HL-60 (cell line): Measurements from ENCODE around the gene DNLZ.

ENCODE experiments used
- CTCF ChIP-seq: IDR thresholded peaks from one replicate; pipeline ENCODE4 v1.5.1; 2011; ENCODE audit warnings: low read length, control low read depth, inconsistent platforms; ENCODE audit not compliant: insufficient read depth
- GABPA ChIP-seq: IDR thresholded peaks from 2 replicates; pipeline ENCODE4 v1.6.1; 2012; ENCODE audit warnings: low read depth
- POLR2AphosphoS5 ChIP-seq: IDR thresholded peaks from 2 replicates; pipeline ENCODE4 v1.6.1; 2012; ENCODE audit warnings: low read depth
- REST ChIP-seq: IDR thresholded peaks from 2 replicates; pipeline ENCODE4 v1.6.1; 2012; ENCODE audit warnings: low read depth; ENCODE audit not compliant: insufficient replicate concordance

GRCh38 chr9:136330406-136330990 is 33.0 kb downstream of the DNLZ start:
- TF ChIP-seq CTCF (no peak), POLR2AphosphoS5 (no peak), REST (no peak), GABPA (no peak)
